NCI-H2171 (cell line): ENCODE results near the gene SLC9A1.
A peak's percentile ranks its signal among the peaks of the same experiment; 100 is the strongest.

Experiments used
- DNase-seq: peaks from one replicate; lab custom pipeline; 2025; lab: John Stamatoyannopoulos, UW

SLC9A1 gene

GRCh38 chr1:27102707-27103468 lies 52.0 kb downstream of the SLC9A1 start:
- DNase-seq = no peak

- DNase-seq = no peak
These were observed 52.7 kb downstream of the SLC9A1 start for GRCh38 chr1:27102134-27102706.

GRCh38 chr1:27101696-27102095 lies 53.2 kb downstream of the SLC9A1 start:
- no peak for DNase-seq

- no peak for DNase-seq
These were observed 53.9 kb downstream of the SLC9A1 start for GRCh38 chr1:27101054-27101491.

GRCh38 chr1:27100335-27101053 lies 54.4 kb downstream of the SLC9A1 start:
- no peak for DNase-seq

GRCh38 chr1:27099587-27100334 lies 55.2 kb downstream of the SLC9A1 start:
- no peak for DNase-seq

- peak; percentile 32 for DNase-seq
These were observed 55.8 kb downstream of the SLC9A1 start for GRCh38 chr1:27099135-27099586.

GRCh38 chr1:27098431-27099134 lies 56.3 kb downstream of the SLC9A1 start:
- no peak for DNase-seq

- peak; percentile 54 for DNase-seq
These were observed 57.4 kb downstream of the SLC9A1 start for GRCh38 chr1:27097484-27097917.

- DNase-seq = no peak
These were observed 59.3 kb downstream of the SLC9A1 start for GRCh38 chr1:27095576-27095975.

- DNase-seq = no peak
These were observed 62.0 kb downstream of the SLC9A1 start for GRCh38 chr1:27092888-27093287.

GRCh38 chr1:27090911-27091310 lies 64.0 kb downstream of the SLC9A1 start:
- no peak for DNase-seq

- DNase-seq = no peak
These were observed 67.3 kb downstream of the SLC9A1 start for GRCh38 chr1:27087371-27088220.

- DNase-seq = no peak
These were observed 68.3 kb downstream of the SLC9A1 start for GRCh38 chr1:27086628-27087027.

- no peak for DNase-seq
These were observed 68.9 kb downstream of the SLC9A1 start for GRCh38 chr1:27086026-27086425.

- no peak for DNase-seq
These were observed 70.8 kb downstream of the SLC9A1 start for GRCh38 chr1:27084107-27084506.

GRCh38 chr1:27077968-27078367 lies 77.0 kb downstream of the SLC9A1 start:
- DNase-seq = no peak

- no peak for DNase-seq
These were observed 78.1 kb downstream of the SLC9A1 start for GRCh38 chr1:27076803-27077202.

- DNase-seq = no peak
These were observed 80.6 kb downstream of the SLC9A1 start for GRCh38 chr1:27074175-27074780.

GRCh38 chr1:27071049-27071416 lies 83.9 kb downstream of the SLC9A1 start:
- DNase-seq = peak; percentile 61
